ENCODE measurements around the gene FAM13A.

FAM13A gene

GRCh38 chr4:88779431-88779830 lies 277.6 kb downstream of the FAM13A start:
- DNase-seq (ENCODE audit: low read depth in 3 of 3) = no peak

GRCh38 chr4:88775529-88775928 lies 281.5 kb downstream of the FAM13A start:
- no peak for DNase-seq (ENCODE audit: low read depth in 3 of 3)

DNA sequence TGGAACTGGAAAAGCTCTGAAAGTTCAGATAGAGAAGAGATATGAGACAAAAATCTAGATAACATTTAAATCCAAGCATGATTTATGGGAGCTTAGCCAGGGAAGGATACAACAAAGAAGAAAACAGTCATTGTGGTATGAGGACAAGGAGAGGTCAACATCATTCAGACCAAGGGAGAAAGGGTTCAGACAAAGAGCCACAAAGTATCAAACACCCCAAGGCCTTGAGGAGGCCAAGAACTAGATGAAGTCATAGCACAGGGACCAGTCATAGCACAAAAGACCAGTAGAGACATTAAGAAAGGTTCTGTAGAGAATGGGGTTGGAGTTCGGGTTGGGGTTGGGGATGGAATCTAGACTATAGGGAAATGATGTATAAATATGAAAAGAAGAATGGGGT lies 282.0 kb downstream of the FAM13A start:
- DNase-seq (ENCODE audit: low read depth in 3 of 3) = no peak

DNA sequence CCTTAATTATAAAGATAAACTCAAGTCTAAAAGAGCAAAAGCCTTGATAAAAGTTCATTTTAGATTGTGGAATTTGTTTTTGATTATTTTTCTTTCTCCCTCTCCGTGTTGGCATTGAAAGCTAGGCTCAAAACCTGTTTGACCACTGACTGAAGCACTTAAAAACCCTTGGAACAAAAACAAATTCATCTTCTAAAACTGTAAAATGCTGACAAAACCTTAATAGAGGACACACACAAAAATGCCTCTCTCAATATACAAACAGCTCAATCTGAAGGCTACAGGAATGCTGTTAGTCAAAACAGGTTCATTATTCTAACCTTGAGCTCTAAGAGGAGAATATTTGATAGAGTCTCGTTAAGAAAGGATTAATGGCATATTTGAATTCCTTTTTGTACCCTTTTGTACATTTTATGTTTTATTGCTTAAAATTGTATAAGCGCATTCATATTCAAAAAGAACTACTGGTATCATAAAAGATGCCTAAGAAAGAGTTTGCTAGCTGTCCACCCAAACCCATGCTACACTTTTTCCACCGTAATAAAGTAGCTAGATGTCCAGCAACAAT lies 285.0 kb downstream of the FAM13A start:
- no peak for DNase-seq (ENCODE audit: low read depth in 3 of 3)

DNA sequence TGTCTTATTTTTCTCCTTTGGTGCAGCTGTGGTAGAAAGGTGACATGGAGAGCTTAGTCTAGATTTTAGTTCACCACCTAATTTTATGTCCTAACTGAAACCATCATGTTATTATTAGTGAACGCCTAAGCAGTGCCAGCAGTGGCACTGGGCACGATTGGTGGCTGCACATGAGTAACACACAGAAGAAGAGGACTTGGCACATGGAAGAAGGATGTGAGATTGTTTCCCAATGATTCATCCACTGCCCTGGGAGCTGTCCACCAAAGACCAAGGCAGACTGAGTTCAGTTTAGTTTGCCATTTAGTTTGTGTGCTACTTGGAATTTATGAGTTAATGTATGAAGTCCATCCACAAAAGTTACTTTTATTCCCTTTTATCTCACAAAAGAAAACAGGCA lies 291.3 kb downstream of the FAM13A start:
- DNase-seq (ENCODE audit: low read depth in 3 of 3) = no peak

DNA sequence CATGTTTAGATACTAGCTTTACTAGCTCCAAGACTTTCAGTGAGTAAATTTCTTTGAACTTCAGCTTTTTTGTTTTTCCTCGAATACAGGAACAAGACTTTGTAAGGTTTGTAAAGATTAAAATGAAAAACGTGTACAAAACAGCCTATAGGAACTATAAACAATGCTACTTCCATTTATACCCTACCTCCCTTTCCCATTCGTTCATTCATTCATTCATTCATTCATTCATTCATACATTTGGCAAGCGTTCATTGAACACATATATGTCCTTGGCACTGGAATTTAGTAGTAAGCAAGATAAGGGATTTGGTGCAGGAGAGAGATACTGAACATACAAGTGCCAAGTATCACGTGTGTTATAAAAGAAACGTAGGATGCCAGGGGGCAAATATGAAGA lies 293.9 kb downstream of the FAM13A start:
- no peak for DNase-seq (ENCODE audit: low read depth in 3 of 3)

DNA sequence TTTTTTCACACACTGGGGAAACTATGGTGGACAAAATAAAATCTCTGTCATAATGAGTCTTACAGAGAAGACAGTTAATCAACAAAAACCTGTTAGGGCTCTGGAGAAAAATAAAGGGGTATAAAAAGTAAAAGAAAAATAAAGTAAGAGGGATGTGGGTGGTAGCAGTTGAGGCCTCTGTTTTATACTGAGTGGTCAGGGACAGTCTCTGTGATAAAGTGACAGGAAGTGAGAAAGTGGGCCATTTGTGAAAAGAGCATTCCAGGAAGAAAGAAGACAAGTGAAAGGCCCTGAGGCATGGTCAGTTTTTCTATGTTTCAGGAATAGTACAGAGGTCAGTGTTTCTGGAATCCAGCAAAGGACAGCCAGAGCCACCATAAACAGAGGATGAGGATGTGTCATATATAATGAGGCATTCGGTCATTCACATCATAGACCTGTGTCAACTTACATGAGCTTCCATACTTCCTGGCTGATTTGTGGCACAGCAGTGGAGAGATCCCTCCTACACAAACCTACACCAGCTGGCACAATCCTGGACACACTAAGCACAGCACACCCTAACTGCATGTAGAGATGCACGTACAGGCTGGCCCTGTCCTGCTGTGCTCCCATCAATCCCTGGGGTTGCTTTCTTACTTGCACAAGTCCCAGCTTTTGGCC lies 295.0 kb downstream of the FAM13A start:
- no peak for DNase-seq (ENCODE audit: low read depth in 3 of 3)

- no peak for DNase-seq (ENCODE audit: low read depth in 3 of 3)
Measured at GRCh38 chr4:88761342-88761741, 295.6 kb downstream of the FAM13A start.

- no peak for DNase-seq (ENCODE audit: low read depth in 3 of 3)
Measured at GRCh38 chr4:88759895-88760290, 297.1 kb downstream of the FAM13A start.

GRCh38 chr4:88759039-88759894 lies 297.7 kb downstream of the FAM13A start:
- DNase-seq (ENCODE audit: low read depth in 3 of 3) = no peak

DNA sequence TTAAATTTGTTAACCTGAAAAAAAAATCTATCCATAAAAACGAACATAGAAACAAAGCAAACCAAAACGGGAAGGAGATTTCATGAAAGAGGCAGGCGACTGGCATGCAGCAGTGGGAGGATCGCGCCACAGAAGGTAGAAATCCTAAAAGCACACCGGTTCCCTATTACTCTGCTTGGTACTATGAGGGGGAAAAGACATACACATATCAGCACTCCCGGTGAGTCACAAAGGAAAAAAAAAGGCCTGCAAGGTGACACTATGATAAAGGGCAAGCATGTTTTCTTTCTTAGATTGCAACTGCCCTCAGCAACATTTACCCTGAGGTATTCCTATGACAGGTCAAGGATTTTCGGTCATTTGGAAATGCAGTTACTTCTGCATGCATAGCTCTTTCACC lies 298.7 kb downstream of the FAM13A start:
- no peak for DNase-seq (ENCODE audit: low read depth in 3 of 3)

DNA sequence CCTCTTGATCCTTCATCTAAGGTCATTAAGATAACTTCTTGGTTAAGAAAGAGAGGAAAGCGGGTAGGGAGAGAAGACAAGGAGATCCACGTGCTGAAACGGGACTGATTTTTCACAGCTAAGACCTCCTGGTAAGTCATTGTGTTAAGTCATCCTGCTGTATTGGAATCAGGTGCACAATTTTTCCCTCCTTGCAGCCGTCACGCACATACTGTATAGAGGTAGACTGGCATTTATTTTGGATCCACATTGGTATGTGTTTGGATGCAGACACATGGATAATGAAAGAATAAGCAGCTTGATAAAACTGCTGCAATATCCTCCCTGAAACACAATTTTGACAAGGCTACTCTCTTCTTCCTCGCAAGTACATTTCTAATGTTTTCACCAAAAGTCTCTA lies 299.2 kb downstream of the FAM13A start:
- no peak for DNase-seq (ENCODE audit: low read depth in 3 of 3)

DNA sequence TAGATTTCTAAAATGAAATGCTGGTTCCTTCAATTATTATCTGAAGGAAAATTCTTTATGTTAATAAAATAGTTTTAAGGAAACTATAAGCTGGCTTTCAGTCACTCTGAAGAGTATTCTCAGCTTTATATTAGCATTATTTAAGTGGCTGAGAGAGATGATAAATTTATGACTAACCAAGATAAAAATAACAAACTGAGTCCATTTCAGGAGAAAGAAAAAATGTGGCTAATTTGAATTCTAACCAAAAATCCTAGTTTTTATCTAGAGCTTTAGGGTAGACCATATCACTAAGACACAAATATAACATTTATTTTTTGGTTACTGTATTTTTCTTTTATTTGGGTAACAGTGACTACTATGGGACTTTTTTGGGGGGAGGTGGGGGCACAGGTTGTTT lies 299.9 kb downstream of the FAM13A start:
- DNase-seq (ENCODE audit: low read depth in 3 of 3) = no peak

GRCh38 chr4:88756149-88756548 lies 300.8 kb downstream of the FAM13A start:
- DNase-seq (ENCODE audit: low read depth in 3 of 3) = no peak

DNA sequence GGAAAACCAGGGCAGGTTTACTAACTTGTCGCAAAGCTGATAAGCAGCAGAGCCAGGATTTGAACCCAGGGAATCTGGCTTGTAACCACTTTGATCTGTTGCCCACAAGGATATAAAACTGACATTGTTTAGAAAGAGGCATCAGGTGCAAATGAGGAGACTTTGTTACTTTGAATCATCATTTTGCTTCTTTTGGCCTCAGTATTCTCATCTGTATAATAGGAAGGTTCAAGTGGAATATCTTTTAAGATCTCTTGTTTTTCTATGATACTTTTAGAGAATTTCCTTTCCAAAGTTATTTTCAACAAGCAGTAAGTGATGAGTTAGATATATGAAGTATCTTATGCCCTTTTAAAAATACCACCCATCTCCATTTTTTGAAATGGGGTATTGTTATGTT lies 301.5 kb downstream of the FAM13A start:
- DNase-seq (ENCODE audit: low read depth in 3 of 3) = no peak

DNA sequence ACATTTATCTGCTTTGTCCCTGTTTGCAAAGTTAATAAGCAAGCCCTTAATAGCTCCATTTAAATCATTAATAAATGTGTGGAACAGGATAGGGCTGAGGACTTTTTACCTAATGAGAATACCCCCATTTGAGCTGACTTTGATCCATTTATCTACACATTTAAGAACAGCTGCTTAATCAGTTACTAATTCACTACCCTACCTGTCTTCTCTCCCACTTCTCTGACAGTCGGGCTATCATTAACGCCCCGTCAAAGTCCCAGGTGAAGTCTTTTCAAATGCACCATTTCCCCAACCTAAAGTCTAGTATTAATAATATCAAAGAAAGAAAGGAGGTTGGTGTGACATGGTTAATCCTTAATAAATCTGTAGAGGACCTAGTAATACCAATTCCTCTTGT lies 302.2 kb downstream of the FAM13A start:
- no peak for DNase-seq (ENCODE audit: low read depth in 3 of 3)

GRCh38 chr4:88753658-88754571 lies 303.1 kb downstream of the FAM13A start:
- no peak for DNase-seq (ENCODE audit: low read depth in 3 of 3)

- no peak for DNase-seq (ENCODE audit: low read depth in 3 of 3)
Measured at GRCh38 chr4:88752754-88753153, 304.2 kb downstream of the FAM13A start.

- DNase-seq (ENCODE audit: low read depth in 3 of 3) = no peak
Measured at GRCh38 chr4:88752076-88752463, 304.9 kb downstream of the FAM13A start.

GRCh38 chr4:88751258-88752075 lies 305.5 kb downstream of the FAM13A start:
- no peak for DNase-seq (ENCODE audit: low read depth in 3 of 3)

DNA sequence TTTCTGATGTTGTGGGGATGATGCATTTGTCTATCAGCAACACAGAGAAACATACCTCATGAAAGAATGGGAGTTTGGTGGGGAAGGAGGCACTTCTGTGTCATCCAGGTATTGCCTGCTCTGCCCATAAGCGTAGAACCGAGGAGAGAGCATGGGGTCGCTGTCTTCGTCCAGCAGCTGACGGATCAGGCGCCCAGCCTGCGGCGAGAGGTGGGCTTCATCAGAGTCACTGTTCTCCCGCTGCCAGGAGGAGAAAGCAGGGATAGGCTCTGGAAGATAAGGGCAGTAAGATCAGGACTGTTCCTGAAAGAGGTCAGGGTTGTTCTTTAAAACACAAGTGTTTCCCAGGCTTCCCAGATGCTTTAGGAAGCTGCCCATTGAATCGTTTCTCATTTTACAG lies 306.6 kb downstream of the FAM13A start:
- DNase-seq (ENCODE audit: low read depth in 3 of 3) = no peak

All from stimulated activated CD4-positive, alpha-beta T cell treated with anti-CD3 and anti-CD28 coated beads, TNF-alpha, amount 100 ng/mL, for 4 hours (primary cell).